ENCODE measurements around the gene NIPA2. TPM values are rescaled to one million over a fixed set of nuclear protein-coding genes. Genes with fewer than 3 reads are reported as not detected.

NIPA2 gene
- total RNA-seq, 1 donor from 2014 or later: 79.3 TPM

- H3K4me1 Mint-ChIP-seq: peaks cover 6% of the 10 kb centered on the region
- H3K36me3 Mint-ChIP-seq (ENCODE audit: low read depth): peaks cover 42% of the 10 kb centered on the region
- H3K9me3 Mint-ChIP-seq: no peaks in the 10 kb centered on the region
- intact Hi-C loops (cut with micrococcal nuclease): no loop called here
- no peak overlapping the region for H3K4me3 Mint-ChIP-seq
- no peaks in the 10 kb centered on the region for H3K27me3 Mint-ChIP-seq
- H3K27ac Mint-ChIP-seq: no peak overlapping the region
- no peak for DNase-seq
Measured at GRCh38 chr15:22855791-22856190, 17.3 kb downstream of the NIPA2 start.

- H3K27me3 Mint-ChIP-seq: no peaks in the 10 kb centered on the region
- H3K36me3 Mint-ChIP-seq (ENCODE audit: low read depth): peaks cover 42% of the 10 kb centered on the region
- peaks cover 4% of the 10 kb centered on the region for H3K4me1 Mint-ChIP-seq
- no peak for DNase-seq
- no peak overlapping the region for H3K27ac Mint-ChIP-seq
- intact Hi-C loops (cut with micrococcal nuclease): no loop called here
- H3K9me3 Mint-ChIP-seq: no peaks in the 10 kb centered on the region
- H3K4me3 Mint-ChIP-seq: no peak overlapping the region
Measured at GRCh38 chr15:22856659-22857058, 18.2 kb downstream of the NIPA2 start.

- intact Hi-C loops (cut with micrococcal nuclease): no loop called here
- Mint-ChIP-seq H3K36me3 (ENCODE audit: low read depth) (peaks cover 60% of the 10 kb centered on the region), H3K9me3 (no peaks in the 10 kb centered on the region), H3K4me3 (no peak overlapping the region), H3K4me1 (peaks cover 7% of the 10 kb centered on the region), H3K27ac (no peak overlapping the region), H3K27me3 (no peaks in the 10 kb centered on the region)
- DNase-seq: no peak
Measured at GRCh38 chr15:22861161-22861560, 22.7 kb downstream of the NIPA2 start.

GRCh38 chr15:22863356-22863755, 24.9 kb downstream of the NIPA2 start:
- Mint-ChIP-seq H3K36me3 (ENCODE audit: low read depth) (peaks cover 62% of the 10 kb centered on the region), H3K27ac (no peak overlapping the region), H3K4me3 (no peak overlapping the region), H3K27me3 (no peaks in the 10 kb centered on the region), H3K9me3 (no peaks in the 10 kb centered on the region), H3K4me1 (peaks cover 8% of the 10 kb centered on the region)
- intact Hi-C loops (cut with micrococcal nuclease): no loop called here
- no peak for DNase-seq

GRCh38 chr15:22866079-22866478, 27.6 kb downstream of the NIPA2 start:
- H3K27ac Mint-ChIP-seq: no peak overlapping the region
- peaks cover 7% of the 10 kb centered on the region for H3K4me1 Mint-ChIP-seq
- no peak overlapping the region for H3K4me3 Mint-ChIP-seq
- no peaks in the 10 kb centered on the region for H3K9me3 Mint-ChIP-seq
- peaks cover 59% of the 10 kb centered on the region for H3K36me3 Mint-ChIP-seq (ENCODE audit: low read depth)
- intact Hi-C loops (cut with micrococcal nuclease): no loop called here
- no peaks in the 10 kb centered on the region for H3K27me3 Mint-ChIP-seq
- DNase-seq: no peak

GRCh38 chr15:22867886-22868285, 29.4 kb downstream of the NIPA2 start:
- H3K4me1 Mint-ChIP-seq: peaks cover 6% of the 10 kb centered on the region
- H3K9me3 Mint-ChIP-seq: no peaks in the 10 kb centered on the region
- no peak overlapping the region for H3K27ac Mint-ChIP-seq
- no peak for DNase-seq
- H3K27me3 Mint-ChIP-seq: no peaks in the 10 kb centered on the region
- peaks cover 53% of the 10 kb centered on the region for H3K36me3 Mint-ChIP-seq (ENCODE audit: low read depth)
- intact Hi-C loops (cut with micrococcal nuclease): no loop called here
- H3K4me3 Mint-ChIP-seq: no peak overlapping the region

GRCh38 chr15:22868495-22868894, 30.0 kb downstream of the NIPA2 start:
- Mint-ChIP-seq H3K36me3 (ENCODE audit: low read depth) (peaks cover 48% of the 10 kb centered on the region), H3K27me3 (no peaks in the 10 kb centered on the region), H3K4me3 (no peak overlapping the region), H3K4me1 (peaks cover 6% of the 10 kb centered on the region), H3K27ac (no peak overlapping the region), H3K9me3 (no peaks in the 10 kb centered on the region)
- intact Hi-C loops (cut with micrococcal nuclease): no loop called here
- no peak for DNase-seq

GRCh38 chr15:22868928-22869327, 30.5 kb downstream of the NIPA2 start:
- intact Hi-C loops (cut with micrococcal nuclease): no loop called here
- no peak overlapping the region for H3K27ac Mint-ChIP-seq
- DNase-seq: no peak
- H3K4me1 Mint-ChIP-seq: peaks cover 6% of the 10 kb centered on the region
- peaks cover 43% of the 10 kb centered on the region for H3K36me3 Mint-ChIP-seq (ENCODE audit: low read depth)
- H3K9me3 Mint-ChIP-seq: no peaks in the 10 kb centered on the region
- H3K27me3 Mint-ChIP-seq: no peaks in the 10 kb centered on the region
- no peak overlapping the region for H3K4me3 Mint-ChIP-seq

GRCh38 chr15:22869856-22870255, 31.4 kb downstream of the NIPA2 start:
- DNase-seq: no peak
- Mint-ChIP-seq H3K4me3 (no peak overlapping the region), H3K27me3 (no peaks in the 10 kb centered on the region), H3K27ac (no peak overlapping the region), H3K9me3 (no peaks in the 10 kb centered on the region), H3K4me1 (peaks cover 6% of the 10 kb centered on the region), H3K36me3 (ENCODE audit: low read depth) (peaks cover 37% of the 10 kb centered on the region)
- intact Hi-C loops (cut with micrococcal nuclease): no loop called here

GRCh38 chr15:22870865-22871264, 32.4 kb downstream of the NIPA2 start:
- Mint-ChIP-seq H3K4me3 (no peak overlapping the region), H3K9me3 (no peaks in the 10 kb centered on the region), H3K36me3 (ENCODE audit: low read depth) (peaks cover 32% of the 10 kb centered on the region), H3K27ac (no peak overlapping the region), H3K27me3 (no peaks in the 10 kb centered on the region), H3K4me1 (peaks cover 4% of the 10 kb centered on the region)
- DNase-seq: no peak
- intact Hi-C loops (cut with micrococcal nuclease): no loop called here

GRCh38 chr15:22871481-22872086, 33.1 kb downstream of the NIPA2 start:
- H3K9me3 Mint-ChIP-seq: no peaks in the 10 kb centered on the region
- no peaks in the 10 kb centered on the region for H3K4me1 Mint-ChIP-seq
- intact Hi-C loops (cut with micrococcal nuclease): no loop called here
- no peak overlapping the region for H3K27ac Mint-ChIP-seq
- H3K4me3 Mint-ChIP-seq: no peak overlapping the region
- H3K27me3 Mint-ChIP-seq: no peaks in the 10 kb centered on the region
- no peak for DNase-seq
- H3K36me3 Mint-ChIP-seq (ENCODE audit: low read depth): peaks cover 27% of the 10 kb centered on the region

- Mint-ChIP-seq H3K36me3 (ENCODE audit: low read depth) (peaks cover 21% of the 10 kb centered on the region), H3K4me3 (no peak overlapping the region), H3K9me3 (no peaks in the 10 kb centered on the region), H3K4me1 (no peaks in the 10 kb centered on the region), H3K27ac (no peak overlapping the region), H3K27me3 (no peaks in the 10 kb centered on the region)
- DNase-seq: no peak
- intact Hi-C loops (cut with micrococcal nuclease): no loop called here
Measured at GRCh38 chr15:22872936-22873701, 34.7 kb downstream of the NIPA2 start.

GRCh38 chr15:22873841-22874240, 35.4 kb downstream of the NIPA2 start:
- intact Hi-C loops (cut with micrococcal nuclease): no loop called here
- peaks cover 18% of the 10 kb centered on the region for H3K36me3 Mint-ChIP-seq (ENCODE audit: low read depth)
- no peaks in the 10 kb centered on the region for H3K9me3 Mint-ChIP-seq
- H3K27me3 Mint-ChIP-seq: no peaks in the 10 kb centered on the region
- H3K4me3 Mint-ChIP-seq: no peak overlapping the region
- H3K4me1 Mint-ChIP-seq: no peaks in the 10 kb centered on the region
- no peak overlapping the region for H3K27ac Mint-ChIP-seq
- no peak for DNase-seq

- Mint-ChIP-seq H3K36me3 (ENCODE audit: low read depth) (peaks cover 14% of the 10 kb centered on the region), H3K4me1 (no peaks in the 10 kb centered on the region), H3K27ac (no peak overlapping the region), H3K9me3 (no peaks in the 10 kb centered on the region), H3K27me3 (no peaks in the 10 kb centered on the region), H3K4me3 (no peak overlapping the region)
- DNase-seq: no peak
- intact Hi-C loops (cut with micrococcal nuclease): no loop called here
Measured at GRCh38 chr15:22874256-22874655, 35.8 kb downstream of the NIPA2 start.

- no peaks in the 10 kb centered on the region for H3K27me3 Mint-ChIP-seq
Measured at GRCh38 chr15:22874966-22875365, 36.5 kb downstream of the NIPA2 start.

More at GRCh38 chr15:22874966-22875365, 36.5 kb downstream of the NIPA2 start:
- no peaks in the 10 kb centered on the region for H3K9me3 Mint-ChIP-seq
- no peak overlapping the region for H3K27ac Mint-ChIP-seq
- no peak for DNase-seq
- H3K36me3 Mint-ChIP-seq (ENCODE audit: low read depth): peaks cover 9% of the 10 kb centered on the region
- intact Hi-C loops (cut with micrococcal nuclease): no loop called here
- no peaks in the 10 kb centered on the region for H3K4me1 Mint-ChIP-seq
- no peak overlapping the region for H3K4me3 Mint-ChIP-seq
